A673 (cell line): ENCODE measurements around the gene DCAF12. TPM values are rescaled to one million over a fixed set of nuclear protein-coding genes. Genes with fewer than 3 reads are reported as not detected.
A peak's percentile ranks its signal among the peaks of the same experiment; 100 is the strongest.

Experiments
- Bru-seq: library from RNA; stranded (reverse); fragments of 400-500 nt; gene quantifications from one replicate; lab custom pipeline; 2021; lab: Mats Ljungman, UMichigan
- BruChase-seq, 2 experiments: library from RNA; stranded (reverse); fragments of 400-500 nt; gene quantifications; one replicate each; lab custom pipeline; 2021; lab: Mats Ljungman, UMichigan
- BruUV-seq: library from RNA; stranded (reverse); fragments of 400-500 nt; replicated peaks from 2 replicates; lab custom pipeline; 2021; lab: Mats Ljungman, UMichigan
- CTCF ChIA-PET: fragments of 300-600 bp; sonication (Branson Sonifier 250); formaldehyde crosslinking; loops from one replicate; lab custom pipeline; 2022; ENCODE audit warnings: antibody characterized with exemption; lab: Charles Lee
- POLR2A ChIA-PET: fragments of 300-600 bp; sonication (Branson Sonifier 250); formaldehyde crosslinking; loops from one replicate; lab custom pipeline; 2022; ENCODE audit warnings: antibody characterized with exemption; ENCODE audit not compliant: low non-redundant PET; lab: Charles Lee
- DNase-seq: peaks from one replicate; pipeline ENCODE4 v3.0.0-alpha.2; 2015; ENCODE audit warnings: low spot score
- H3K27ac ChIP-seq: fragments of 200-600 bp; sonication (generic); 2 replicates; pipeline ENCODE4 v1.5.1; 2016; ENCODE audit warnings: mixed run types, low read depth, mild to moderate bottlenecking, mixed read lengths, antibody characterized with exemption, low read length; ENCODE audit not compliant: poor library complexity, severe bottlenecking
- H3K27me3 ChIP-seq: fragments of 200-600 bp; sonication (generic); replicated peaks from 2 replicates; pipeline ENCODE4 v1.6.1; 2017; ENCODE audit warnings: mixed run types, low read depth, mild to moderate bottlenecking, mixed read lengths, antibody characterized with exemption, low read length; ENCODE audit not compliant: insufficient read depth, poor library complexity
- H3K36me3 ChIP-seq: fragments of 200-600 bp; sonication (generic); 2 replicates; pipeline ENCODE4 v1.6.1; 2016; ENCODE audit warnings: mixed run types, mild to moderate bottlenecking, mixed read lengths, antibody characterized with exemption, low read length; ENCODE audit not compliant: insufficient read depth, poor library complexity, severe bottlenecking
- H3K4me1 ChIP-seq: fragments of 200-600 bp; sonication (generic); 2 replicates; pipeline ENCODE4 v1.6.1; 2017; ENCODE audit warnings: mixed run types, mild to moderate bottlenecking, mixed read lengths, antibody characterized with exemption, low read length; ENCODE audit not compliant: insufficient read depth, poor library complexity, severe bottlenecking
- H3K4me3 ChIP-seq: fragments of 200-600 bp; sonication (generic); 2 replicates; pipeline ENCODE4 v1.5.1; 2016; ENCODE audit warnings: low read depth, mixed run types, mild to moderate bottlenecking, mixed read lengths, low read length; ENCODE audit not compliant: poor library complexity, severe bottlenecking
- H3K9me3 ChIP-seq: fragments of 200-600 bp; sonication (generic); 2 replicates; pipeline ENCODE4 v1.6.1; 2016; ENCODE audit warnings: mixed run types, low read depth, mild to moderate bottlenecking, mixed read lengths, antibody characterized with exemption, low read length; ENCODE audit not compliant: poor library complexity, severe bottlenecking
- CTCF ChIP-seq: fragments of 300-800, 200-600 bp; sonication (generic); conservative IDR thresholded peaks from 2 replicates; pipeline ENCODE4 v1.5.1; 2017; ENCODE audit warnings: low read depth, mild to moderate bottlenecking, antibody characterized with exemption, low read length, moderate library complexity, mixed read lengths
- EZH2 ChIP-seq: fragments of 200-600 bp; sonication (generic); IDR thresholded peaks from 2 replicates; pipeline ENCODE4 v1.6.1; 2017; ENCODE audit warnings: borderline replicate concordance, low read depth, mild to moderate bottlenecking, mixed read lengths, antibody characterized with exemption, low read length; ENCODE audit not compliant: poor library complexity, severe bottlenecking
- intact Hi-C: fragments of 100-400 bp; cut with micrococcal nuclease; formaldehyde crosslinking; loops from one replicate; pipeline ENCODE4 v1.10.0; 2022; ENCODE audit not compliant: unreplicated experiment
- long read RNA-seq: library from polyadenylated mRNA; stranded (forward); transcript quantifications from one replicate; pipeline ENCODE4 v2.0.0, GENCODE V29; 2022
- total RNA-seq: library from RNA; stranded (reverse); gene quantifications from 2 replicates; pipeline ENCODE4 v1.2.3, GENCODE V29; 2021

DCAF12 gene
- total RNA-seq (37.9 and 39.6 TPM in 2 replicates), Bru-seq, nascent RNA (percentile 71 among the genes with signal in this experiment), BruChase-seq, experiment 1, labeled RNA remaining after a 2-hour chase (percentile 79 among the genes with signal in this experiment), BruChase-seq, experiment 2, labeled RNA remaining after a 6-hour chase (percentile 77 among the genes with signal in this experiment)
- long read RNA-seq, transcript DCAF12-201 (9 exons, 3,667 nt) = major isoform, 65 of 85 reads
- long read RNA-seq, partial matches to known transcripts = 9 of 85 reads
- long read RNA-seq, other reads (novel, unspliced or antisense) = 11 of 85 reads

- Histone ChIP-seq H3K9me3 (no peaks in the 10 kb centered on the region), H3K4me3 (peak within 1 kb of the TSS; percentile 87), H3K27ac (peak within 1 kb of the TSS; percentile 88), H3K4me1 (peaks cover 12% of the 10 kb centered on the region), H3K36me3 (peaks cover 26% of the 10 kb centered on the region), H3K27me3 (no peaks in the 10 kb centered on the region)
- peak; percentile 96 for DNase-seq
- BruUV-seq = no TSS peak
- intact Hi-C loops = loop anchor here (5.0 kb wide), 1 partner anchor 126 kb away; no protein-coding TSS in a partner anchor
- ChIA-PET POLR2A (no interaction called here), CTCF (no interaction called here)
- no peak for TF ChIP-seq CTCF
- no peak for TF ChIP-seq EZH2
Measured at GRCh38 chr9:34126207-34127034, at the start of gene DCAF12. TSS of gene DCAF12 (minus strand) at chr9:34126698. CDS start at chr9:34126431, 267 bp downstream.

GRCh38 chr9:34176089-34176488, 49.6 kb upstream of the DCAF12 start:
- POLR2A ChIA-PET = no interaction called here
- TF ChIP-seq EZH2 (no peak), CTCF (no peak)
- BruUV-seq = no TSS peak
- Histone ChIP-seq H3K4me3 (no peak overlapping the region), H3K27ac (no peak overlapping the region), H3K4me1 (peaks cover 4% of the 10 kb centered on the region), H3K27me3 (no peaks in the 10 kb centered on the region), H3K36me3 (no peaks in the 10 kb centered on the region), H3K9me3 (no peaks in the 10 kb centered on the region)
- CTCF ChIA-PET = no interaction called here
- intact Hi-C loops = no loop called here
- DNase-seq = no peak

- intact Hi-C loops = no loop called here
- Histone ChIP-seq H3K4me1 (no peaks in the 10 kb centered on the region), H3K27ac (no peak overlapping the region), H3K4me3 (no peak overlapping the region), H3K9me3 (no peaks in the 10 kb centered on the region), H3K27me3 (no peaks in the 10 kb centered on the region), H3K36me3 (no peaks in the 10 kb centered on the region)
- TF ChIP-seq CTCF = no peak
- TF ChIP-seq EZH2 = no peak
- POLR2A ChIA-PET = no interaction called here
- no TSS peak for BruUV-seq
- no peak for DNase-seq
- CTCF ChIA-PET = no interaction called here
Measured at GRCh38 chr9:34171753-34172535, 45.4 kb upstream of the DCAF12 start.
